ENCODE measurements around the gene TMEM145.
A peak's percentile ranks its signal among the peaks of the same experiment; 100 is the strongest.
"Not testable (repeated sequence)": the region's sequence is repeated elsewhere in the genome, so short reads cannot be mapped to it uniquely, and the experiment has no call there.

The TMEM145 gene

GRCh38 chr19:42316223-42317211, 3.4 kb downstream of the TMEM145 start:
- DNase-seq = no peak

DNA sequence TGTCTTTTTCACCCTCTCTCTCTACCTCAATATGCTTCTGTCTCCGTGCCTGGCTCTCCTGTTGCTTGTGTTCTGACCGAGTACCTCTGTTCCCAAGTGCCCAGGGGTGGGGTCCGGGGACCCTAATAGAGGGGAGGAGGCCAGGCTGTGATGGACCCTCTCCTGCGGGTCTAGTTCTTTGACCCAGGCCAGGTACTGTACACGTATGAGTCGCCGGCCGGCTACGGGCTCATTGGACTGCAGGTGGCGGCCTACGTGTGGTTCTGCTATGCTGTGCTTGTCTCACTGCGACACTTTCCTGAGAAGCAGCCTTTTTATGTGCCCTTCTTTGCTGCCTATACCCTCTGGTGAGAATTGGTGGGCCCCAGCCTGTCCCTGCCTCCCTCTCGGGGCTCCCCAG, 4.4 kb downstream of the TMEM145 start:
- no peak for DNase-seq

DNA sequence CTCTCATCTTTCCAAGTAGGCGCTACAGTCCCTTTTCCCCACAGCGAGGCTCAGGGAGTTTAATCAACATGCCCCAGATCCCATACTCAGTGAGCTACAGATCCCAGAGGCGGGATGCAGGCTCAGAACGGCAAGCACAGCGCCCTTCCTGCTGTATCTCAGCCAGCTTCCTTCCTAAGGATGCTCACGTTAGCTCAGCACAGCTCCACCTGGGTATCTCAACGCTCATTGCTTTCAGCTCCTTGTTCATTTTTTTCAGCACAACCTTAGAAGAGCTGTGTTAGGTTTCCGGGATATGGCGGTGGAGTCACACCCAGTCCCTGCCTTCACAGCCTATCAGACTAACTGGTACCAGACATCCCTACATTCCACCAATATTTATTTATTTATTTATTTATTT, 9.2 kb downstream of the TMEM145 start:
- no peak for DNase-seq

- DNase-seq = no peak
Measured at GRCh38 chr19:42323473-42323851, 10.4 kb downstream of the TMEM145 start.

GRCh38 chr19:42323852-42324654, 10.9 kb downstream of the TMEM145 start:
- DNase-seq = peak; percentile 13

GRCh38 chr19:42324655-42325307, 11.7 kb downstream of the TMEM145 start:
- no peak for DNase-seq

- DNase-seq = peak; percentile 95
Measured at GRCh38 chr19:42325308-42325895, 12.3 kb downstream of the TMEM145 start, which contains the start of gene MEGF8. TSS of gene MEGF8 (plus strand) at chr19:42325635. CDS start at chr19:42326244, 609 bp downstream.

GRCh38 chr19:42325896-42326771, 13.0 kb downstream of the TMEM145 start:
- peak; percentile 14 for DNase-seq

DNA sequence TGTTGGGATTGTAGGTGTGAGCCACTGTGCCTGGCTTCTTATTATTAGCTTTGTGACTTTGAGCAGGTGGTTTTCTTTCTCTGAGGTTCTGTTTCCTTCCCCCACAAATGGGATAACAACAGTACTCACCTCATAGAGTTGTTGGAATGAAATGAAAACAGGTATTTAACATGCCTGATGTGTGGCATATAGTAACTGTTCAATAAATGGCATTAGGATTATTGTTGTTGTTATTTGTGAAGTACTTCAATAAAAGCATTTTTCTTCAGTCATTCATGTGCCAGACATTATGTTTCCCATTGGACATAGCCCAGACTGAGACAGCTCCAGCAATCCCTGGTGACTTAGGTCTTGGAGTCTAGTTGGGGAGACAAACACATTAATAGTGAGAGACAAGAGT, 13.9 kb downstream of the TMEM145 start:
- DNase-seq = no peak

DNA sequence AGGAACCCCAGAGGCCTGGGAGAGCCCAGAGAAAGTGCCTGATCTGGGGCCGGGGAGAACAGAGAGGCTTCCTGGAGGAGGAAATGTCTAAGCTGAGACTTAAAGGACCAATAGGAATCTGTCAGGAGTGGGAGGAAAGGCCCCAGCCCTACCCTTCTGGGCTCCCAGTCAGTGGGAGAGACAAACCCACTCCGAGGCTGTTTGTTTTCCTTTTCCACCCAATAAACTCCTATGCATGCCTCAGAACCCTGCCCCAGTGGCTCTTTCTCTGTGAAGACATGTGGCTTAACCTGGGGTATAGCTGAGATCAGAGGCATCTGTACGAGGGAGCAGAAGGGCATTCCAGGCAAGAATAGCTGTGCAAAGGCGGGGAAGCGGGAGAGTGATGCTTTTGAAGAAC, 14.3 kb downstream of the TMEM145 start:
- DNase-seq = no peak

DNA sequence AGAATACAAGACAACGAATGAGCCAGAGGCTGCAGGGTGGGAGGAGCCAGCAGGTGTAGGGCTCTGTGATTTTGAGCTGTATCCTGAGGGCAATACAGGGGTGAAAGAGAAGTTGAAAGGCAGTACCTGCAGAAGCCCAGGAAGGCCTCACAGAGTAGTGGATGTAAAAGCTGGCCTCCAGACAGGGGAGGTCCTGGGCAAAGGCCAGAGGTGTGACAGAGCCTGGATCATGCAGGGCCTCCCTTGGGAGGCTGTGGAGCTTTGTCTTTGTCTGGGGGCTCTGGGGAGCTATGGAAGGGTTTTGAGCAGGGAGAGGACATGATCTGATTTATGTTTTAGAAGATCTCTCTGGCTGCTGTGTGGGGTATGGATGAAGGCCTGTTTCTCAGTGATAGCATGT, 15.0 kb downstream of the TMEM145 start:
- no peak for DNase-seq

- DNase-seq = no peak
Measured at GRCh38 chr19:42328854-42329253, 15.7 kb downstream of the TMEM145 start.

- DNase-seq = no peak
Measured at GRCh38 chr19:42330241-42330711, 17.2 kb downstream of the TMEM145 start.

- not testable (repeated sequence) for DNase-seq
Measured at GRCh38 chr19:42331333-42331732, 18.2 kb downstream of the TMEM145 start.

DNA sequence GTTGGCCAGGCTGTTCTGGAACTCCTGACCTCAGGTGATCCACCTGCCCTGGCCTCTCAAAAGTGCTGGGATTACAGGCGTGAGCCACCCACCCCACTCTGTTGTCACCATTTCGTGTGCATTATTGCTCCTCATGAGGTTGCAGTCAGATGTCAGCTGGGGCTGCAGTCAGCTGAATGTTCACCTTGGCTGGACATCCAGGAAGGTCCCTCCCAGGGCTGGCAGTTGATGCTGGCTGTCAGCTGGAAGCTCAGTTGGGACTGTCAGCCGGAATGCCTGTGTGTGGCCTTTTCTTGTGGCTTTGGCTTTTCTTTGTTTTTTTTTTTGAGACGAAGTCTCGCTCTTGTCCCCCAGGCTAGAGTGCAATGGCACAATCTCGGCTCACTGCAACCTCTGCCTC, 18.9 kb downstream of the TMEM145 start:
- DNase-seq = no peak

GRCh38 chr19:42333018-42333417, 19.9 kb downstream of the TMEM145 start:
- no peak for DNase-seq

DNA sequence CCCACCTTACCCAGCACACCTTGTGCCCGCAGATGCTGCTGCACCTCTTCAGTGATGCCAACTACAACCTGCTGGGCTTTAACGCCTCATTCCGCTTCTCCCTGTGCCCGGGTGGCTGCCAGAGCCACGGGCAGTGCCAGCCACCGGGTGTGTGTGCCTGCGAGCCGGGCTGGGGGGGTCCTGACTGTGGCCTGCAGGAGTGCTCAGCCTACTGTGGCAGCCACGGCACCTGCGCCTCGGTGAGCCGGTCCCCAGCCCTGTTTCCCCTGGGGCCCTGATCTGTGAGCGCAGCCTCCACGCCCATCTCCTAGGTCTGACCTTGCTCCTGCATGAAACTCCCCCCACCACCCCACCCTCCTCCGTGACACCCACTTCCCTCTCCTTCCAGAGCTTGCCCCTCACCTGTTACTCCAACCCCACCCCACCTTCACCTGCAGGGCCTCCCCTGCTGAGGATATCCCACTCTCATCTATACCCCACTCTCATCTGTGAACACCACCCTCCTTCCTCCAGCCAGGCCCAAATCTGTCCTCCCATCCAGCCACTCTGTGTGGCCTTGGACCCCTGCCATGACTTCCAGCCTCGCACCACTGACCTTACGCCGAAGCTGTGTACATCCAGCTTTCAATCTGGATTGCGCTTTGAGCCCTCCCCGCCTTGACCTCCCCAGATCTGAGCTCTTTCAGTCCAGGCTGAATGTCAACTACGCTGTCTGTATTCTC, 21.0 kb downstream of the TMEM145 start:
- no peak for DNase-seq

GRCh38 chr19:42334697-42335373, 21.7 kb downstream of the TMEM145 start:
- DNase-seq = no peak

DNA sequence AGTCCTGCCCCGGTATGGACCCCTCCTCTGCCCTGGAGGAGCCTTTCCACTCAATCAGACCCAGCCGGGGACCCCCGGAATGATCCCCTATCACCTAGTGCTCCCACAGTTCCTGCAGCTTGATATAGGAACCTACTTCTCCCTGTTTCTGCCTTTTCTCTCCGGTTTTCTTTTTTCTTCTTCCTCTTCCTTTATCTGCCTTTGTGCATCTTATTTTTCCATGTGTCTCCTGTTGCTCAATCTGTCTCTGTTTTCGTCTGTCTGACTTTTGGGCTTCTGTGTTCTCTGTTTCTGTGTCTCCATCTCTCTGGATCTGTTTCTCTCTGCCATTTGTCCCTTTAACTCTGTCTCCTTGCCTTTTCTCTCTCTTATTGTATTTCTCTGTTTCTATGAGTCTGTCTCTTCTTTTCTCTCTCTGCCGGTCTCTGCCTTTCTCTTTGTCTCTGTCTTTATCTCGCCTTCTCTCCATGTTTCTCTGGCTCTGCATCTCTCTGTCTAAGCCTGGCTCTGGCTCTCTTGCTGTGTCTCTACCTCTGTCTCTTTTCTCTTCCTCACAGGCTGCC, 22.3 kb downstream of the TMEM145 start:
- no peak for DNase-seq

DNA sequence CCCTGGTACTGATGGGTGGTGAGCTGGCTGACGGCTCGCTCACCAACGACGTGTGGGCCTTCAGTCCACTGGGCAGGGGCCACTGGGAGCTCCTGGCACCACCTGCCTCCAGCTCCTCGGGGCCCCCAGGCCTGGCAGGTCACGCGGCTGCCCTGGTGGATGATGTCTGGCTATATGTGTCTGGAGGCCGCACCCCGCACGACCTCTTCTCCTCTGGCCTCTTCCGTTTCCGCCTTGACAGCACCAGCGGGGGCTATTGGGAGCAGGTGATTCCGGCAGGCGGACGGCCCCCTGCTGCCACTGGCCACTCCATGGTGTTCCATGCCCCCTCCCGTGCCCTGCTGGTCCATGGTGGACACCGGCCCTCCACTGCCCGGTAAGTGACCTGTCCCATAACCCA, 22.9 kb downstream of the TMEM145 start:
- DNase-seq = no peak

Measured in T-helper 9 cell (primary cell).